HEK293T (cell line): ENCODE results near the gene CABP1.

Source experiments
- CTCF ChIA-PET: fragments of 350-600 bp; formaldehyde crosslinking; extraction: SDS; loops from one replicate; lab custom pipeline; 2021; ENCODE audit warnings: antibody characterized with exemption, inconsistent platforms; lab: Yijun Ruan, JAX
- POLR2A ChIA-PET: fragments of 350-600 bp; formaldehyde crosslinking; extraction: SDS; loops from one replicate; lab custom pipeline; 2020; ENCODE audit warnings: antibody characterized with exemption, inconsistent platforms; lab: Yijun Ruan, JAX
- DNase-seq: peaks from one replicate; pipeline ENCODE4 v3.0.0; 2012; ENCODE audit warnings: mixed read lengths; ENCODE audit errors: extremely low spot score
- ARNT ChIP-seq: fragments of 450-650 bp; IDR thresholded peaks from 2 replicates; pipeline ENCODE4 v1.6.1; 2017; ENCODE audit warnings: mild to moderate bottlenecking
- BHLHE40 ChIP-seq: fragments of 450-650 bp; IDR thresholded peaks from 2 replicates; pipeline ENCODE4 v1.6.1; 2016; ENCODE audit warnings: mild to moderate bottlenecking, moderate library complexity, borderline replicate concordance
- CTBP1 ChIP-seq: fragments of 450-650 bp; IDR thresholded peaks from 2 replicates; pipeline ENCODE4 v1.6.1; 2016; ENCODE audit warnings: borderline replicate concordance
- ELF4 ChIP-seq: fragments of 450-650 bp; IDR thresholded peaks from 2 replicates; pipeline ENCODE4 v1.6.1; 2017; ENCODE audit warnings: antibody characterized with exemption
- FOXA1 ChIP-seq: fragments of 450-650 bp; IDR thresholded peaks from 2 replicates; pipeline ENCODE4 v1.6.1; 2016; ENCODE audit warnings: mild to moderate bottlenecking
- FOXK2 ChIP-seq: fragments of 450-650 bp; IDR thresholded peaks from 2 replicates; pipeline ENCODE4 v1.6.1; 2016; ENCODE audit warnings: mild to moderate bottlenecking
- FOXM1 ChIP-seq: fragments of 450-650 bp; IDR thresholded peaks from 2 replicates; pipeline ENCODE4 v1.6.1; 2017; ENCODE audit warnings: mild to moderate bottlenecking, borderline replicate concordance
- HDGF ChIP-seq: fragments of 450-650 bp; IDR thresholded peaks from 2 replicates; pipeline ENCODE4 v1.6.1; 2017; ENCODE audit warnings: antibody characterized with exemption, borderline replicate concordance
- L3MBTL2 ChIP-seq: fragments of 450-650 bp; conservative IDR thresholded peaks from 2 replicates; pipeline ENCODE4 v1.6.1; 2016; ENCODE audit warnings: mild to moderate bottlenecking
- LEF1 ChIP-seq: fragments of 450-650 bp; IDR thresholded peaks from 2 replicates; pipeline ENCODE4 v1.6.1; 2017; ENCODE audit warnings: mild to moderate bottlenecking, borderline replicate concordance
- NFRKB ChIP-seq: fragments of 450-650 bp; IDR thresholded peaks from 2 replicates; pipeline ENCODE4 v1.6.1; 2016; ENCODE audit warnings: mild to moderate bottlenecking, moderate library complexity
- SP1 ChIP-seq: fragments of 450-650 bp; IDR thresholded peaks from 2 replicates; pipeline ENCODE4 v1.6.1; 2017
- SUZ12 ChIP-seq: fragments of 450-650 bp; IDR thresholded peaks from 2 replicates; pipeline ENCODE4 v1.6.1; 2016; ENCODE audit warnings: mild to moderate bottlenecking
- TARDBP ChIP-seq: fragments of 450-650 bp; IDR thresholded peaks from 2 replicates; pipeline ENCODE4 v1.6.1; 2016
- ZNF384 ChIP-seq: fragments of 450-650 bp; IDR thresholded peaks from 2 replicates; pipeline ENCODE4 v1.6.1; 2016
- TF ChIP-seq, protein P1 (sequence below): fragments of 450-650 bp; IDR thresholded peaks from 2 replicates; pipeline ENCODE4 v1.6.1; 2016

Gene CABP1

DNA sequence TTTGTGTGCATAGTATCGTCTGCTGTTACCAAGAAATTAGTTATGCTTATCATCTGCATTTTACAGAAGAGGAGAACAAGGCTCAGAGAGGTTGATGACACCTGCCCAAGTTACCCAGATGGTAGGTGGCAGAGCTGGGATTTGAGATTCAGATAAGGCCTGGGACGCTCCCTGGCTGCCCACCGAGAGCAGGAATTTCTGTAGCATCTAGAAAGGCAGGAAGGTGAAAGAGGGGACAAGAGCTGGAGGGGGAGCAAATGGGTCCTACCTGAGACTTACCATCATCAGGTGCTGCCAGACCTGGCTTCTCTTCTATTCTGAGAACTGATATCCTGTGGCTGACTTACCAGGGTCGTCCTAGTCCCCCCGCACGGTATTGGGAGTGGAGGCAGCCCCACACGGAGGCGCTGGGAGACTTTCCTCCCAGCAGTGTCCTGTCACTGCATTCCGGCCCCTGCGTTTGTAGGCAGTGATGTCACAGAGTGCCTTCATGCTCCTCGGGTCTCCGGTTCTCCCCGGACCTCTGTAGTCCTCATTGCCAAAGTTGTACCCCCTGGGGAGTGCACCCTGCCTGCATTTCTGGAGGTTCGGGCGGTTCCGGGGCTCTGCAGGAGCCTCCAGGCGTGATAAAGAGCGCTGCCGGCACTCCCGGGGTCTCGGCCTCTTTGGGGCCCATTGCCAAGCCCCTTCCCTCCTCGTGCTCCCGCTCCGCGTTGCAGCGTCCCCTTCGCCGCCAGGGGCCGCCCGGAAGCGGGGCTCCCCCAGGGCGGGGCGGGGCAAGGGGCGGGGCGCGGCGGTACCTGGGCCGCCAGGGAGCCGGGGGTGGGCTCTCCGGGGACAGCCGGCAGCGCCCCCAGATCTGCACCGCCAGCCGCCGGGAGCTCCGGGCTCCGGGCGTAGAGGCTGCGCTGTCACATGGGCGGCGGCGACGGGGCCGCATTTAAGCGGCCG, at the start of gene CABP1:
Gene CABP1, plus strand, starts transcription at position 856 of the 951 bp plus-strand sequence. Its CDS starts 60 bp downstream, at position 916.
- ChIA-PET CTCF (interaction anchor here (0.8 to 1.3 kb wide), 3 partner anchors 9 to 39 kb away, joined by 3 to 7 read pairs (median 6); no protein-coding TSS in a partner anchor), POLR2A (interaction anchor here (1.0 to 1.2 kb wide), 2 partner anchors 9 to 48 kb away, joined by 3 to 5 read pairs; no protein-coding TSS in a partner anchor)
- TF ChIP-seq FOXM1 (no peak), CTBP1 (no peak), L3MBTL2 (peak; percentile 59), HDGF (0 out of 2 replicates have a peak, but pooled peaks have one; percentile 6), ELF4 (no peak)
- TF ChIP-seq, protein P1, sequence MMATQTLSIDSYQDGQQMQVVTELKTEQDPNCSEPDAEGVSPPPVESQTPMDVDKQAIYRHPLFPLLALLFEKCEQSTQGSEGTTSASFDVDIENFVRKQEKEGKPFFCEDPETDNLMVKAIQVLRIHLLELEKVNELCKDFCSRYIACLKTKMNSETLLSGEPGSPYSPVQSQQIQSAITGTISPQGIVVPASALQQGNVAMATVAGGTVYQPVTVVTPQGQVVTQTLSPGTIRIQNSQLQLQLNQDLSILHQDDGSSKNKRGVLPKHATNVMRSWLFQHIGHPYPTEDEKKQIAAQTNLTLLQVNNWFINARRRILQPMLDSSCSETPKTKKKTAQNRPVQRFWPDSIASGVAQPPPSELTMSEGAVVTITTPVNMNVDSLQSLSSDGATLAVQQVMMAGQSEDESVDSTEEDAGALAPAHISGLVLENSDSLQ = no peak
- peak; percentile 73 for DNase-seq

DNA sequence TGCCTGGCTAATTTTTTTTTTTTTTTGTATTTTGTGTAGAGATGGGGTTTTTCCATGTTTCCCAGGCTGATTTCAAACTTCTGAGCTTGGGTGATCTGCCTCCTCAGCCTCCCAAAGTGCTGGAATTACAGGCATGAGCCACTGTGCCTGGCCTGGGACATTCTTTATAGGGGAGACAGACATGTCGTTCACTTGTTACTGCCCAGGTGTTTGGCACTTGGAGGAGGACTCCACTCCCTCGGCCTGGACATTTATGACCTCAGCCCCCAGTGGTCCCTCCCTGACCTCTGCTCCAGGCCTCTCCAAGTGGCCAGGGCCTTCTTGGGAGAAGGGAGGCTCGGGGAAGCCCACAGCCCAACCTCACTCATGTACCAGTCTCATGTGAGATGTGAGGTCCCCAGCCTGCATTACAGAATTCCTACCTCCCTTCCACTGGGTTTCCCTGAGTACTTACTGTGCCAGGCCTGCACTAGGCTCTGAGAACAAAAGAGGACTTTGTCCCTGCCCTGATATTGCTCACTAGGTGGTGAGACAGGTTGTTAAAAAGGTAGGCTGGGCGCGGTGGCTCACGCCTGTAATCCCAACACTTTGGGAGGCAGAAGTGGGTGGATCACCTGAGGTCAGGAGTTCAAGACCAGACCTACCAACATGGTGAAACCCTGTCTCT, 49.6 kb upstream of the CABP1 start:
- ChIA-PET POLR2A (no interaction called here), CTCF (no interaction called here)
- no peak for DNase-seq
- TF ChIP-seq BHLHE40 (no peak), FOXM1 (no peak), SUZ12 (no peak), ELF4 (no peak), ARNT (no peak), CTBP1 (no peak), HDGF (no peak), L3MBTL2 (no peak), NFRKB (no peak), ZNF384 (no peak)
- TF ChIP-seq, protein P1 = no peak

DNA sequence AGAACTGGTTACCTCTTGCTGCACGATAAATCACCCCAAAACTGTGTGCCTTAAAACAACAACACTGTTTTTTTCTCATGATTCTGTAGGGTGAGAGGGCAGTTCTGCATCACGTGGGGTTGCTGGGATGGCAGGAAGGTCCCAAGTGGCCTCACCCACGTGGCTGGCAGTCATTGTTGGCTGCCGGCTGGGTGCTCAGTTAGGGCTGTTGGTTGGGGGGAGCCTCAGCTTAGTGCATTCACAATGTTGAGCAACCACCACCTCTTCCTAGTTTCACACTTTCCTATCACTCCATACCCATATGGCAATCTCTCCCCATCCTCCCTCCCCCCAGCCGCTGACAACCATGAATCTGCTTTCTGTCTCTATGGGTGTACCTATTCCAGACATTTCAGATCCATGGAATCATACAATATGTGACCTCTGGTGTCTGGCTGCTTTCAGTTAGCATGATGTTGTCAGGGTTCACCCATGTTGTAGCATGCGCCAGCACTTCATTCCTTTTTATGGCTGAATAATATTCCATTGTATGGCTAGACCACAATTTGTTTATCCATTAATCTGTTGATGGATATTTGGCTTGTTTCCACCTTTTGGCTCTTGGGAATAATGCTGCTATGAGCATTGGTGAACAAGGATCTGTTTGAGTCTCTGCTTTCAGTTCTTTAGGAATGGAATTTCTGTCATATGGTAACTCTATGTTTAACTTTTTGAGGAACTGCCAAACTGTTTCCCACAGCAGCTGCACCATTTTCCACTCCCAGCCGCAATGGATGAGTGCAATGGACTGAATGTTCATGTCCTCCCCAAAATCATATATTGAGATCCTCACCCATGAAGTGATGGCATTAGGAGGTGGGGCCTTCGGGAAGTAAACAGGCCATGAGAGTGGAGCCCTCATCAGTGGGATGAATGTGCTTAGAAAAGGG, 48.0 kb upstream of the CABP1 start:
- ChIA-PET CTCF (no interaction called here), POLR2A (no interaction called here)
- no peak for TF ChIP-seq TARDBP
- no peak for TF ChIP-seq L3MBTL2
- TF ChIP-seq, protein P1 = no peak
- TF ChIP-seq ZNF384 = no peak
- no peak for TF ChIP-seq FOXK2
- TF ChIP-seq SUZ12 = no peak
- TF ChIP-seq FOXM1 = no peak
- TF ChIP-seq SP1 = no peak
- TF ChIP-seq ARNT = no peak
- no peak for TF ChIP-seq LEF1
- TF ChIP-seq BHLHE40 = no peak
- no peak for TF ChIP-seq ELF4
- TF ChIP-seq NFRKB = no peak
- DNase-seq = no peak

DNA sequence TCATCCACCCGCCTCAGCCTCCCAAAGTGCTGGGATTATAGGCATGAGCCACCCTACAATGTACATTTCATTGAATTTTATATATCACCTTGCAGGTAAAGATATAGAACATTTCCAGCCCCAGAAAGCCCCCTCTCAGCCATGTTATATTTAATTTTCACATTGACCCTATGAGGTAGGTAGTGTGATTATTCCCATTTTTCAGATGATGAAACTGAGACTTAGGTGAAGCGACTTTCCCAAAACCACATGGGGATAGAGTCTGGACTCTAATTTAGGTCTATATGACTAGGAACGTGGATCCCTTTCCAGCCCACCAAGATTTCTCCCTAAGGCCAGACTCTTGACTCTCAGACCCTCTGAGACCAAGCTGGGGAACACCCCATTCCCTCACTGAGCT, 43.5 kb upstream of the CABP1 start:
- TF ChIP-seq HDGF = no peak
- POLR2A ChIA-PET = no interaction called here
- DNase-seq = no peak
- CTCF ChIA-PET = no interaction called here

DNA sequence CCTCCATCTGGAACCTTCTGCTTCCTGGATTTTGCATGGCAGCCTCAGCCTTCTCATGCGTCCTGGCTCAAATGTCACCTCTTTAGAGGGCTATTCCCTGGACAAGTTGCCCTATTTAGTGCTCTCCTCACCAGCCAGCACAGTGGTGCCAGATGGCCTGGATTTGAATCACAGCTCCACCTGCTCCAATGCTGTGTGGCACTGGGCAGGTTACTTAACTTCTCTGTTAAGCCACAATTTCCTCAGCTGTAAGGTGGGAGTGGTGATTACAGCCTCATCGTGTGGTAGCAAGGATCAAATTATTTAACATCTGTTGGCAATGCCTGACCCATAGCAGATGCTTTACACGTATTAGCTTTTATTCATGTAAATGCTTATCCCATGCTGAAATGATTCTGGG, 42.6 kb upstream of the CABP1 start:
- TF ChIP-seq FOXM1 (no peak), ZNF384 (no peak), HDGF (no peak), LEF1 (no peak), FOXA1 (no peak), L3MBTL2 (no peak), SP1 (no peak), CTBP1 (no peak), BHLHE40 (no peak), ELF4 (no peak), TARDBP (no peak), SUZ12 (no peak), ARNT (no peak)
- TF ChIP-seq, protein P1 = no peak
- ChIA-PET CTCF (no interaction called here), POLR2A (interaction anchor here (1.1 kb wide), 1 partner anchor 16 kb away, joined by 5 read pairs; the partner anchor contains the start of gene POP5)
- no peak for DNase-seq
